Endothelial cell of umbilical vein (primary cell): ENCODE data around the gene PCDHGA10.

Source experiments
- EZH2 ChIP-seq: IDR thresholded peaks from 2 replicates; pipeline ENCODE4 v1.6.1; 2012; ENCODE audit warnings: borderline replicate concordance, low read depth, mild to moderate bottlenecking, moderate library complexity, low read length, inconsistent platforms; ENCODE audit not compliant: severe bottlenecking
- FOS ChIP-seq: IDR thresholded peaks from 2 replicates; pipeline ENCODE4 v1.6.1; 2011; ENCODE audit warnings: mild to moderate bottlenecking, low read length, moderate library complexity, borderline replicate concordance; ENCODE audit not compliant: insufficient read depth
- GATA2 ChIP-seq: IDR thresholded peaks from 2 replicates; pipeline ENCODE4 v1.7.0; 2011; ENCODE audit warnings: low read depth, mild to moderate bottlenecking, moderate library complexity, mixed read lengths, low read length; ENCODE audit not compliant: insufficient read length, insufficient read depth
- JUN ChIP-seq: IDR thresholded peaks from 2 replicates; pipeline ENCODE4 v1.6.1; 2011; ENCODE audit warnings: borderline replicate concordance, low read depth; ENCODE audit not compliant: insufficient read length, insufficient read depth
- MYC ChIP-seq: IDR thresholded peaks from one replicate; pipeline ENCODE4 v1.6.1; 2011; ENCODE audit warnings: mild to moderate bottlenecking, low read depth, low read length
- POLR2A ChIP-seq: IDR thresholded peaks from 2 replicates; pipeline ENCODE4 v1.6.1; 2012; ENCODE audit warnings: low read depth, mild to moderate bottlenecking, control low read depth, low read length
- POLR2AphosphoS5 ChIP-seq: IDR thresholded peaks from 2 replicates; pipeline ENCODE4 v1.6.1; 2012; ENCODE audit warnings: low read depth, mild to moderate bottlenecking, control low read depth, low read length, moderate library complexity; ENCODE audit not compliant: insufficient read depth
- TF ChIP-seq, protein P1 (sequence below), 2 donors: IDR thresholded peaks; 1 replicate in 1 of 2; 2 replicates in 1 of 2; pipeline ENCODE4 v1.5.1; 2011; ENCODE audit warnings: low read length in 2 of 2, mild to moderate bottlenecking in 2 of 2, moderate library complexity in 2 of 2, control low read depth in 1 of 2, inconsistent platforms in 1 of 2, low read depth in 1 of 2; ENCODE audit not compliant: insufficient read depth in 1 of 2; ENCODE audit errors: extremely low read depth in 1 of 2
- TF ChIP-seq, protein P2 (sequence below): IDR thresholded peaks from 2 replicates; pipeline ENCODE4 v1.6.1; 2011; ENCODE audit not compliant: insufficient read depth, insufficient read length

GRCh38 chr5:141411575-141411974 lies 1.2 kb upstream of the PCDHGA10 start:
- TF ChIP-seq POLR2A (no peak), FOS (no peak), POLR2AphosphoS5 (no peak), JUN (no peak), EZH2 (no peak), GATA2 (no peak), MYC (no peak)
- TF ChIP-seq, protein P1, sequence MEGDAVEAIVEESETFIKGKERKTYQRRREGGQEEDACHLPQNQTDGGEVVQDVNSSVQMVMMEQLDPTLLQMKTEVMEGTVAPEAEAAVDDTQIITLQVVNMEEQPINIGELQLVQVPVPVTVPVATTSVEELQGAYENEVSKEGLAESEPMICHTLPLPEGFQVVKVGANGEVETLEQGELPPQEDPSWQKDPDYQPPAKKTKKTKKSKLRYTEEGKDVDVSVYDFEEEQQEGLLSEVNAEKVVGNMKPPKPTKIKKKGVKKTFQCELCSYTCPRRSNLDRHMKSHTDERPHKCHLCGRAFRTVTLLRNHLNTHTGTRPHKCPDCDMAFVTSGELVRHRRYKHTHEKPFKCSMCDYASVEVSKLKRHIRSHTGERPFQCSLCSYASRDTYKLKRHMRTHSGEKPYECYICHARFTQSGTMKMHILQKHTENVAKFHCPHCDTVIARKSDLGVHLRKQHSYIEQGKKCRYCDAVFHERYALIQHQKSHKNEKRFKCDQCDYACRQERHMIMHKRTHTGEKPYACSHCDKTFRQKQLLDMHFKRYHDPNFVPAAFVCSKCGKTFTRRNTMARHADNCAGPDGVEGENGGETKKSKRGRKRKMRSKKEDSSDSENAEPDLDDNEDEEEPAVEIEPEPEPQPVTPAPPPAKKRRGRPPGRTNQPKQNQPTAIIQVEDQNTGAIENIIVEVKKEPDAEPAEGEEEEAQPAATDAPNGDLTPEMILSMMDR (IDR thresholded peaks at IDR 0.05; ENCODE audit: extremely low read depth in 1 of 2, insufficient read depth in 1 of 2, low read depth in 1 of 2, low read length in 2 of 2), result no peak
- TF ChIP-seq, protein P2, sequence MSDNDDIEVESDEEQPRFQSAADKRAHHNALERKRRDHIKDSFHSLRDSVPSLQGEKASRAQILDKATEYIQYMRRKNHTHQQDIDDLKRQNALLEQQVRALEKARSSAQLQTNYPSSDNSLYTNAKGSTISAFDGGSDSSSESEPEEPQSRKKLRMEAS, result no peak
